Chondrocyte (in vitro differentiated cells): ENCODE data around the gene NPHS1. TPM values are rescaled to one million over a fixed set of nuclear protein-coding genes. Genes with fewer than 3 reads are reported as not detected.
A peak's percentile ranks its signal among the peaks of the same experiment; 100 is the strongest.

ENCODE experiments used
- DNase-seq: peaks from one replicate; pipeline ENCODE4 v3.0.0; 2021; ENCODE audit warnings: mixed read lengths, low spot score
- H3K27ac Mint-ChIP-seq: one replicate; pipeline ENCODE4 v1.8.0; 2021; ENCODE audit warnings: mild to moderate bottlenecking, moderate library complexity, mixed read lengths; ENCODE audit not compliant: unreplicated experiment
- H3K27me3 Mint-ChIP-seq: 2 replicates; pipeline ENCODE4 v1.8.0; 2021; ENCODE audit warnings: low read depth, mixed read lengths
- H3K36me3 Mint-ChIP-seq: 2 replicates; pipeline ENCODE4 v1.8.0; 2021; ENCODE audit warnings: low read depth, mixed read lengths
- H3K4me1 Mint-ChIP-seq: 2 replicates; pipeline ENCODE4 v1.8.0; 2021; ENCODE audit warnings: low read depth, mild to moderate bottlenecking, mixed read lengths
- H3K4me3 Mint-ChIP-seq: one replicate; pipeline ENCODE4 v1.8.0; 2021; ENCODE audit warnings: mild to moderate bottlenecking, moderate library complexity, mixed read lengths; ENCODE audit not compliant: unreplicated experiment
- H3K9me3 Mint-ChIP-seq: 2 replicates; pipeline ENCODE4 v1.8.0; 2021; ENCODE audit warnings: low read depth, mixed read lengths
- CTCF ChIP-seq: fragments of 200-600 bp; sonication (generic); IDR thresholded peaks from 2 replicates; pipeline ENCODE4 v1.5.0; 2021; ENCODE audit warnings: antibody characterized with exemption, mild to moderate bottlenecking, moderate library complexity
- total RNA-seq: library from RNA; stranded (reverse); gene quantifications from 3 replicates; pipeline ENCODE4 v1.2.1, GENCODE V29; 2021

The NPHS1 gene
- total RNA-seq, 1 donor from 2014 or later: not detected

- Mint-ChIP-seq H3K4me1 (no peaks in the 10 kb centered on the region), H3K36me3 (peaks cover 19% of the 10 kb centered on the region), H3K27me3 (no peaks in the 10 kb centered on the region), H3K9me3 (no peaks in the 10 kb centered on the region), H3K4me3 (no peak overlapping the region), H3K27ac (no peak overlapping the region)
- TF ChIP-seq CTCF: no peak
- DNase-seq: no peak
Observed at GRCh38 chr19:35885225-35885738, 33.0 kb upstream of the NPHS1 start.

- no peak for DNase-seq
- H3K27me3 Mint-ChIP-seq: no peaks in the 10 kb centered on the region
- H3K4me3 Mint-ChIP-seq: no peak overlapping the region
- no peak for TF ChIP-seq CTCF
- H3K27ac Mint-ChIP-seq: no peak overlapping the region
- H3K9me3 Mint-ChIP-seq: no peaks in the 10 kb centered on the region
- peaks cover 11% of the 10 kb centered on the region for H3K36me3 Mint-ChIP-seq
- peaks cover 6% of the 10 kb centered on the region for H3K4me1 Mint-ChIP-seq
Observed at GRCh38 chr19:35883882-35884281, 31.6 kb upstream of the NPHS1 start.

GRCh38 chr19:35882114-35882832 lies 30.0 kb upstream of the NPHS1 start:
- Mint-ChIP-seq H3K27me3 (no peaks in the 10 kb centered on the region), H3K4me1 (peaks cover 6% of the 10 kb centered on the region), H3K36me3 (peaks cover 3% of the 10 kb centered on the region), H3K4me3 (no peak overlapping the region), H3K9me3 (no peaks in the 10 kb centered on the region), H3K27ac (no peak overlapping the region)
- TF ChIP-seq CTCF: peak; percentile 83
- no peak for DNase-seq

- no peaks in the 10 kb centered on the region for H3K9me3 Mint-ChIP-seq
- H3K36me3 Mint-ChIP-seq: peaks cover 5% of the 10 kb centered on the region
- H3K27me3 Mint-ChIP-seq: no peaks in the 10 kb centered on the region
- peaks cover 6% of the 10 kb centered on the region for H3K4me1 Mint-ChIP-seq
- peak overlapping the region; percentile 10 for H3K4me3 Mint-ChIP-seq
- no peak for DNase-seq
- TF ChIP-seq CTCF: no peak
- peak overlapping the region; percentile 33 for H3K27ac Mint-ChIP-seq
Observed at GRCh38 chr19:35879770-35880317, 27.5 kb upstream of the NPHS1 start.

- Mint-ChIP-seq H3K4me1 (peaks cover 6% of the 10 kb centered on the region), H3K4me3 (no peak overlapping the region), H3K36me3 (peaks cover 7% of the 10 kb centered on the region), H3K27ac (no peak overlapping the region), H3K9me3 (no peaks in the 10 kb centered on the region), H3K27me3 (no peaks in the 10 kb centered on the region)
- DNase-seq: no peak
- TF ChIP-seq CTCF: no peak
Observed at GRCh38 chr19:35879068-35879467, 26.8 kb upstream of the NPHS1 start.
